ENCODE data around the gene FOXI1. TPM values are rescaled to one million over a fixed set of nuclear protein-coding genes. Genes with fewer than 3 reads are reported as not detected.

The FOXI1 gene
- total RNA-seq, 6 donors from 2014 or later: 0.30 TPM; not detected in 5

DNA sequence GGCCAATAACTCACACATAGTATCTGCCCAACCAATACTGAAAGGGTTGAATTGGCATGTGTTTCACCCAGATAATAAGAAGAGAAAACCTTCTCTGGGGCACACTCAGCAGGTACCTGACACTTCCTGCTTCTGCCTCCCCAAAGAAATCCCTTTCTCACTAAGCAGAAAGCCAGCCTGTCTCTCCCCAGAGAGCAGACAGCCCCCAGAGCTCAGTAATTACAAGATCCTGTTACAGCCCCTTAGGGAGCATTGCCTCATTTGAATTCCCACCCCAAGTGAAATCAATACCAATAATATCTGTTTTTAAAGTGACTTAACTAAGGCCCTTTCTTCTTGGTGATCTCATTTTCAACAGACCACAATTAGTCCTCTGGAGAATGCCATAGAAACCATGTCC, 38.5 kb upstream of the FOXI1 start:
- no peak overlapping the region for H3K4me3 ChIP-seq
- DNase-seq (no peak), ATAC-seq (ENCODE audit: low FRiP score in 2 of 2) (no peak)
- no peak overlapping the region for H3K27ac ChIP-seq
- no peaks in the 10 kb centered on the region for H3K36me3 ChIP-seq
- no peak for TF ChIP-seq POLR2A (IDR thresholded peaks at IDR 0.05)
- no peak for TF ChIP-seq POLR2AphosphoS5 (IDR thresholded peaks at IDR 0.05)
- TF ChIP-seq, protein P1, sequence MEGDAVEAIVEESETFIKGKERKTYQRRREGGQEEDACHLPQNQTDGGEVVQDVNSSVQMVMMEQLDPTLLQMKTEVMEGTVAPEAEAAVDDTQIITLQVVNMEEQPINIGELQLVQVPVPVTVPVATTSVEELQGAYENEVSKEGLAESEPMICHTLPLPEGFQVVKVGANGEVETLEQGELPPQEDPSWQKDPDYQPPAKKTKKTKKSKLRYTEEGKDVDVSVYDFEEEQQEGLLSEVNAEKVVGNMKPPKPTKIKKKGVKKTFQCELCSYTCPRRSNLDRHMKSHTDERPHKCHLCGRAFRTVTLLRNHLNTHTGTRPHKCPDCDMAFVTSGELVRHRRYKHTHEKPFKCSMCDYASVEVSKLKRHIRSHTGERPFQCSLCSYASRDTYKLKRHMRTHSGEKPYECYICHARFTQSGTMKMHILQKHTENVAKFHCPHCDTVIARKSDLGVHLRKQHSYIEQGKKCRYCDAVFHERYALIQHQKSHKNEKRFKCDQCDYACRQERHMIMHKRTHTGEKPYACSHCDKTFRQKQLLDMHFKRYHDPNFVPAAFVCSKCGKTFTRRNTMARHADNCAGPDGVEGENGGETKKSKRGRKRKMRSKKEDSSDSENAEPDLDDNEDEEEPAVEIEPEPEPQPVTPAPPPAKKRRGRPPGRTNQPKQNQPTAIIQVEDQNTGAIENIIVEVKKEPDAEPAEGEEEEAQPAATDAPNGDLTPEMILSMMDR (IDR thresholded peaks at IDR 0.05): no peak
- no peak for TF ChIP-seq EP300 (IDR thresholded peaks at IDR 0.05)
- H3K27me3 ChIP-seq: no peaks in the 10 kb centered on the region
- H3K9me3 ChIP-seq: no peaks in the 10 kb centered on the region
- H3K4me1 ChIP-seq: no peaks in the 10 kb centered on the region

DNA sequence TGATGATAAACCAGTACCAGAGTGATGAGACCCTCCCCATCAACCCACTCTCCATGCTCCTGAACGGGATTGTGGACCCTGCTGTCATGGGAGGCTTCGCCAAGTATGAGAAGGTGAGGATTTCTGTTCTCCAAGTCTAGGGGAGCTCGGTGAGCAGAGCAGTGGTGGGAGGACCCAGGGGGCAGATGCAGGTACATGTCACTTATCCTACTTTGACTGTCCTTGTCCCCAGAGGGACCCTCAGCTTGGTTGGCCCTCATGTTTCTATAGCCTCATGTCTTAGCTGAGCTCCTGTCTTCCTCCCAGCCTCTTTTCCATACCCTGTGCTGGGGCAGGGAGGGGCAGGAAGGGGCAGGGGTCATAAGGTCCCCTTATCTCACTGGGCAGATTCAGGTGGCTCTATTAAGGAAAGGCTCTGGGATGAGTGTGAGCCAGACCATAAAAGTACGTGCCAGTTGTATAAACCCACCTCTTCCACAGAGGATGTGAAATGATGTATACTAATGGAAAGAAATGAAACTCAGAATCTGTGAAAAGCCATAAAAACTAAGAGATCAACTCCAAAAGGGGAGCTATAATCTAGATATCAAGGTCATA, 38.0 kb upstream of the FOXI1 start:
- no peaks in the 10 kb centered on the region for H3K4me1 ChIP-seq
- H3K9me3 ChIP-seq: no peaks in the 10 kb centered on the region
- no peak for TF ChIP-seq EP300 (IDR thresholded peaks at IDR 0.05)
- no peak for TF ChIP-seq POLR2A (IDR thresholded peaks at IDR 0.05)
- TF ChIP-seq, protein P1 (IDR thresholded peaks at IDR 0.05): no peak
- no peak for TF ChIP-seq POLR2AphosphoS5 (IDR thresholded peaks at IDR 0.05)
- no peaks in the 10 kb centered on the region for H3K27me3 ChIP-seq
- ATAC-seq (ENCODE audit: low FRiP score in 2 of 2) (no peak), DNase-seq (no peak)
- 80 to 83% methylated on average over 4 of the region's 4 CpGs for WGBS, 2 donors
- no peak overlapping the region for H3K27ac ChIP-seq
- no peak overlapping the region for H3K4me3 ChIP-seq
- no peaks in the 10 kb centered on the region for H3K36me3 ChIP-seq

DNA sequence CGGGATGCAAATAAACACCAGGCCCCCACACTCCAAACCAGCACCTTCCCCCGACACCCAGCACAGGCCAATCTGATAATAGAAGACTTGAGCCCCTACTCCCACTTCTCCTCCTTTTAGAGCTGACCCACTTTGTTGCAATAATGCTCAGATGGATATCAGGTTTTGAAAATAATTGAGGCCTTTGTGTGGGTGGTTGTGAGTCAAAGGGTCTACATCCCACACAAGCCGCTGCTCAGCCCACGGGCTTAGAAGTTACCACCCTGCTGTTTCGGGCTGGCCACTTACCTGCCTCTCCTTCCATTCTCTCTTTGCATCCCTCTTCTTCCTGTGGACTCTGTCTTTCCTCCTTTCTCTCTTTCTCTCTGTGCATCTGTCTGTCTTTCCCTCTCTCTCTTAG, 36.2 kb upstream of the FOXI1 start:
- H3K9me3 ChIP-seq: no peaks in the 10 kb centered on the region
- DNase-seq (no peak), ATAC-seq (ENCODE audit: low FRiP score in 2 of 2) (no peak)
- no peak for TF ChIP-seq EP300 (IDR thresholded peaks at IDR 0.05)
- TF ChIP-seq, protein P1 (IDR thresholded peaks at IDR 0.05): no peak
- no peak for TF ChIP-seq POLR2A (IDR thresholded peaks at IDR 0.05)
- no peak for TF ChIP-seq POLR2AphosphoS5 (IDR thresholded peaks at IDR 0.05)
- no peak overlapping the region for H3K27ac ChIP-seq
- no peaks in the 10 kb centered on the region for H3K4me1 ChIP-seq
- H3K36me3 ChIP-seq: no peaks in the 10 kb centered on the region
- WGBS, 2 donors: 95 to 96% methylated on average over 5 of the region's 5 CpGs
- no peak overlapping the region for H3K4me3 ChIP-seq
- no peaks in the 10 kb centered on the region for H3K27me3 ChIP-seq

DNA sequence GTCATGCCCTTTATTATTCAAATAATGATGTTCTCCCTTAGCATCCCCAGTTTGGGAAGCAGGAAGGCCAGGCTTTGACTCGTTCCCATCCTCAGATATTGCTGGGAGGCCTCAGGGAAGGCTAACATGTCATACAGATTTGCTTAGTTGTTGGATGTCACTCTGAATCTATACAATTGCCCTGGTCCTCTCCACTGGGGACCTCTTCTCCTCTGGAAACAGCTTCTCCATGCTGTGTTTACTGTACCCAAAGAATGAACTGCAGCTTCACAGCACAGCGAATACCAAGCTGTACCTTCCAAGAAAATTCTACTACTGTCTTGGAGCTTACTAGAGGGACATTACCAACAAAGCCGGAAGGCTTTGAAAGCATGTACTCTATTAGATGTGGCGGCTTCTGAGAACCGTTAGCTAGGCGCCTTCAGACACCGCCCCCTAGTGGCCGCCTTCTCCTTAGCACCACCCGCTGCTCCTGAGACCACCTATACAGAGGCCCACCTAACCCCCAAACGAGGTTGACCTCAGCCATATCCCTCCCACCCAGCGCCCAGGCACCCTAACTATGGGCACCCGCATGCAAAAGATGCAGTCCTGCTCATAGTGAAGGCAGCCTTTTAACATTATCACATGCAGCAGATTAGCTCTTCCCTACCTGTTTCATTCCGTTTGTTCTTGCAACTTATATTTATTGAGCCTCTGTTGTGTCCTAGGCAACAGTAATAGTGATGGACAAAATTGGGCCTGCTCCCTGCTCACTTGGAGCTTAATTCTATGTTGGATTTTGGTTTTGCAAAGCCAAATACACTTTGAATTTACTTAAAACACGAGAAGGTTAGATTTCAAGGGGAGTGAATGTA, 34.9 kb upstream of the FOXI1 start:
- no peaks in the 10 kb centered on the region for H3K27me3 ChIP-seq
- no peak for TF ChIP-seq EP300 (IDR thresholded peaks at IDR 0.05)
- TF ChIP-seq, protein P1 (IDR thresholded peaks at IDR 0.05): peak; percentile 12 to 64 (median 46)
- no peaks in the 10 kb centered on the region for H3K4me1 ChIP-seq
- no peak overlapping the region for H3K27ac ChIP-seq
- no peaks in the 10 kb centered on the region for H3K9me3 ChIP-seq
- WGBS, 2 donors: 58 to 62% methylated on average over 14 of the region's 14 CpGs
- no peak overlapping the region for H3K4me3 ChIP-seq
- DNase-seq (no peak), ATAC-seq (ENCODE audit: low FRiP score in 2 of 2) (peak in 1 of 2 donors; percentile 49)
- no peaks in the 10 kb centered on the region for H3K36me3 ChIP-seq
